PFSK-1 (cell line): ENCODE results near the gene CCL22.

Source experiments
- FOXP2 ChIP-seq: optimal IDR thresholded peaks from 2 replicates; pipeline ENCODE3; 2011; ENCODE audit warnings: borderline replicate concordance, control low read depth, inconsistent platforms; ENCODE audit not compliant: insufficient read depth; ENCODE audit errors: extremely low read length, extremely low read depth
- POLR2AphosphoS5 ChIP-seq: IDR thresholded peaks from 2 replicates; pipeline ENCODE4 v1.6.1; 2012; ENCODE audit warnings: low read depth, mild to moderate bottlenecking, control low read depth, low read length, moderate library complexity
- REST ChIP-seq, 2 experiments: IDR thresholded peaks; 2 replicates each; pipeline versions ENCODE4 v1.6.1 to v1.8.0; 2011 to 2012; ENCODE audit warnings: low read depth in 2 of 2, low read length in 2 of 2, control low read depth in 1 of 2, inconsistent platforms in 1 of 2, mild to moderate bottlenecking in 1 of 2, moderate library complexity in 1 of 2; ENCODE audit not compliant: insufficient read depth in 1 of 2
- SIN3A ChIP-seq: IDR thresholded peaks from 2 replicates; pipeline ENCODE4 v1.6.1; 2012; ENCODE audit warnings: mild to moderate bottlenecking, low read length, moderate library complexity, borderline replicate concordance; ENCODE audit not compliant: insufficient read depth
- TAF1 ChIP-seq: IDR thresholded peaks from 2 replicates; pipeline ENCODE4 v1.6.1; 2012; ENCODE audit warnings: low read length, control low read depth, borderline replicate concordance; ENCODE audit not compliant: insufficient read depth

The CCL22 gene

GRCh38 chr16:57374067-57374534 lies 15.5 kb downstream of the CCL22 start:
- TF ChIP-seq TAF1 (no peak), FOXP2 (no peak), REST (IDR thresholded peaks at IDR 0.05; ENCODE audit: insufficient read depth in 1 of 2, low read depth in 2 of 2, low read length in 2 of 2) (no peak), SIN3A (no peak), POLR2AphosphoS5 (no peak)

- no peak for TF ChIP-seq SIN3A
Observed at GRCh38 chr16:57376313-57376818, 17.8 kb downstream of the CCL22 start.

GRCh38 chr16:57377080-57377841 lies 18.7 kb downstream of the CCL22 start:
- no peak for TF ChIP-seq SIN3A
- TF ChIP-seq FOXP2, result no peak
- no peak for TF ChIP-seq POLR2AphosphoS5
- TF ChIP-seq REST (IDR thresholded peaks at IDR 0.05; ENCODE audit: insufficient read depth in 1 of 2, low read depth in 2 of 2, low read length in 2 of 2), result no peak
- TF ChIP-seq TAF1, result no peak

- TF ChIP-seq FOXP2 (no peak), TAF1 (no peak)
Observed at GRCh38 chr16:57379579-57379978, 21.0 kb downstream of the CCL22 start.

GRCh38 chr16:57380671-57381462 lies 22.3 kb downstream of the CCL22 start:
- TF ChIP-seq REST (IDR thresholded peaks at IDR 0.05; ENCODE audit: insufficient read depth in 1 of 2, low read depth in 2 of 2, low read length in 2 of 2) (no peak), SIN3A (no peak), POLR2AphosphoS5 (no peak), FOXP2 (no peak), TAF1 (no peak)
